GM23338 (cell line): ENCODE results near the gene PRSS50. TPM values are rescaled to one million over a fixed set of nuclear protein-coding genes. Genes with fewer than 3 reads are reported as not detected.

Experiments used
- ATAC-seq: fragments of 200-7000 bp; cut with Tn5 transposase; 3 replicates; pipeline ENCODE4 v1.9.1; 2020
- DNase-seq: peaks from one replicate; pipeline ENCODE4 v3.0.0-alpha.2; 2015; ENCODE audit warnings: low spot score
- H2AFZ ChIP-seq: fragments of 200-600 bp; sonication (generic); 2 replicates; pipeline ENCODE4 v1.8.0; 2016; ENCODE audit warnings: antibody characterized with exemption, mild to moderate bottlenecking, moderate library complexity
- H3F3A ChIP-seq: fragments of 200-600 bp; sonication (generic); replicated peaks from 2 replicates; pipeline ENCODE4 v1.8.0; 2017; ENCODE audit warnings: antibody characterized with exemption, mixed run types, low read depth
- H3K27ac ChIP-seq: fragments of 200-600 bp; sonication (generic); 2 replicates; pipeline ENCODE4 v1.6.1; 2016; ENCODE audit warnings: low read depth
- H3K27me3 ChIP-seq: fragments of 200-600 bp; sonication (generic); 2 replicates; pipeline ENCODE4 v1.8.0; 2016; ENCODE audit warnings: mild to moderate bottlenecking, mixed run types, moderate library complexity; ENCODE audit not compliant: insufficient read depth
- H3K36me3 ChIP-seq: fragments of 200-600 bp; sonication (generic); 2 replicates; pipeline ENCODE4 v1.8.0; 2016; ENCODE audit warnings: mild to moderate bottlenecking; ENCODE audit not compliant: insufficient read depth
- H3K4me1 ChIP-seq: fragments of 200-600 bp; sonication (generic); 2 replicates; pipeline ENCODE4 v1.8.0; 2016; ENCODE audit warnings: mild to moderate bottlenecking, moderate library complexity; ENCODE audit not compliant: insufficient read depth
- H3K4me2 ChIP-seq: fragments of 200-600 bp; sonication (generic); 2 replicates; pipeline ENCODE4 v1.7.1; 2017; ENCODE audit warnings: mixed run types
- H3K4me3 ChIP-seq: fragments of 200-600 bp; sonication (generic); 2 replicates; pipeline ENCODE4 v1.6.1; 2016; ENCODE audit warnings: mixed run types
- H3K79me2 ChIP-seq: fragments of 200-600 bp; sonication (generic); replicated peaks from 2 replicates; pipeline ENCODE4 v1.8.0; 2017; ENCODE audit warnings: mild to moderate bottlenecking; ENCODE audit not compliant: insufficient read depth
- H3K9me2 ChIP-seq: fragments of 200-600 bp; sonication (generic); 2 replicates; pipeline ENCODE4 v1.8.0; 2017; ENCODE audit not compliant: insufficient read depth
- H4K20me1 ChIP-seq: fragments of 200-600 bp; sonication (generic); replicated peaks from 2 replicates; pipeline ENCODE4 v1.8.0; 2017; ENCODE audit warnings: mild to moderate bottlenecking; ENCODE audit not compliant: insufficient read depth
- H3K27ac Mint-ChIP-seq: 2 replicates; pipeline ENCODE4 v1.8.0; 2020; ENCODE audit warnings: inconsistent platforms, mild to moderate bottlenecking, moderate library complexity, mixed read lengths
- H3K27me3 Mint-ChIP-seq: 3 replicates; pipeline ENCODE4 v1.8.0; 2022; ENCODE audit warnings: low read depth, mild to moderate bottlenecking, moderate library complexity, mixed read lengths, inconsistent platforms; ENCODE audit not compliant: insufficient read depth, poor library complexity
- H3K36me3 Mint-ChIP-seq: 3 replicates; pipeline ENCODE4 v1.8.0; 2021; ENCODE audit warnings: low read depth, mild to moderate bottlenecking, inconsistent platforms, moderate library complexity, mixed read lengths
- H3K4me1 Mint-ChIP-seq: 3 replicates; pipeline ENCODE4 v1.8.0; 2020; ENCODE audit warnings: mild to moderate bottlenecking, inconsistent platforms, mixed read lengths
- H3K4me3 Mint-ChIP-seq: 3 replicates; pipeline ENCODE4 v1.8.0; 2021; ENCODE audit warnings: moderate library complexity, mild to moderate bottlenecking, inconsistent platforms, mixed read lengths
- H3K9me3 Mint-ChIP-seq: 3 replicates; pipeline ENCODE4 v1.8.0; 2020; ENCODE audit warnings: moderate library complexity, mild to moderate bottlenecking, inconsistent platforms, mixed read lengths
- CREB1 ChIP-seq: fragments of 250-450 bp; sonication (Bioruptor Pico); IDR thresholded peaks from 2 replicates; pipeline ENCODE4 v1.5.0; 2020; ENCODE audit warnings: low read depth, mild to moderate bottlenecking, moderate library complexity
- CTCF ChIP-seq, 2 experiments: fragments of 200-600 bp in 1 of 2; sonication (generic) in 1 of 2; conservative IDR thresholded peaks; 2 replicates each; pipeline versions ENCODE4 v1.5.1 to v1.6.1; 2016 to 2017; ENCODE audit warnings: antibody characterized with exemption in 2 of 2, low read depth in 2 of 2, mild to moderate bottlenecking in 2 of 2, moderate library complexity in 1 of 2
- EZH2 ChIP-seq: fragments of 200-600 bp; sonication (generic); IDR thresholded peaks from one replicate; pipeline ENCODE4 v1.8.0; 2017; ENCODE audit warnings: antibody characterized with exemption, mild to moderate bottlenecking, low read depth; ENCODE audit not compliant: unreplicated experiment
- EZH2phosphoT487 ChIP-seq: fragments of 200-600 bp; sonication (generic); IDR thresholded peaks from one replicate; pipeline ENCODE4 v1.8.1; 2018; ENCODE audit warnings: antibody characterized with exemption; ENCODE audit not compliant: unreplicated experiment
- JUNB ChIP-seq: IDR thresholded peaks from one replicate; pipeline ENCODE4 v1.6.1; 2016; ENCODE audit warnings: antibody characterized with exemption; ENCODE audit not compliant: unreplicated experiment
- NANOG ChIP-seq: IDR thresholded peaks from 2 replicates; pipeline ENCODE4 v1.6.1; 2016; ENCODE audit warnings: antibody characterized with exemption, borderline replicate concordance
- POLR2AphosphoS5 ChIP-seq: IDR thresholded peaks from 2 replicates; pipeline ENCODE4 v1.6.1; 2016; ENCODE audit warnings: antibody characterized with exemption, low read depth
- STAT1 ChIP-seq: IDR thresholded peaks from one replicate; pipeline ENCODE4 v1.6.1; 2016; ENCODE audit warnings: antibody characterized with exemption; ENCODE audit not compliant: unreplicated experiment
- ZNF114 ChIP-seq: fragments of 250-450 bp; sonication (Bioruptor Pico); IDR thresholded peaks from 2 replicates; pipeline ENCODE4 v1.5.0; 2020; ENCODE audit warnings: mild to moderate bottlenecking, moderate library complexity
- ZNF331 ChIP-seq: fragments of 250-450 bp; sonication (Bioruptor Pico); IDR thresholded peaks from 2 replicates; pipeline ENCODE4 v1.5.0; 2020; ENCODE audit warnings: low read depth, mild to moderate bottlenecking, moderate library complexity
- polyA plus RNA-seq: library from polyadenylated mRNA; unstranded; fragments of >200 nt; fragmentation: Nextera tagmentation; extraction: Ambion mirVana; gene quantifications from 2 replicates; pipeline ENCODE4 v1.2.1, GENCODE V29; 2016
- total RNA-seq: library from RNA; depleted of rRNA; stranded (reverse); fragments of >200 nt; shearing (Covaris generic); gene quantifications from 2 replicates; pipeline ENCODE4 v1.2.3, GENCODE V29; 2014
- TF ChIP-seq, protein P1 (sequence below): fragments of 250-450 bp; sonication (Bioruptor Pico); IDR thresholded peaks from 2 replicates; pipeline ENCODE4 v1.5.0; 2020; ENCODE audit warnings: mild to moderate bottlenecking, moderate library complexity
- TF ChIP-seq, protein P2 (sequence below): IDR thresholded peaks from one replicate; pipeline ENCODE4 v1.6.1; 2018; ENCODE audit warnings: antibody characterized with exemption; ENCODE audit not compliant: unreplicated experiment
- TF ChIP-seq, protein P3 (sequence below): IDR thresholded peaks from 2 replicates; pipeline ENCODE4 v1.6.1; 2016; ENCODE audit warnings: antibody characterized with exemption

Gene PRSS50
- total and polyA plus RNA-seq, 2 experiments from 2014 or later: 0.60 to 1.5 TPM

GRCh38 chr3:46719044-46719565 lies 1.4 kb upstream of the PRSS50 start:
- no peaks in the 10 kb centered on the region for H3K27me3 ChIP-seq
- Mint-ChIP-seq H3K27ac (no peak overlapping the region), H3K27me3 (peaks cover 11% of the 10 kb centered on the region), H3K36me3 (no peaks in the 10 kb centered on the region), H3K4me3 (no peak overlapping the region), H3K4me1 (peaks cover 3% of the 10 kb centered on the region; the same call in 2 of the 3 replicates), H3K9me3 (no peaks in the 10 kb centered on the region)
- H3F3A ChIP-seq: no peaks in the 10 kb centered on the region
- no peaks in the 10 kb centered on the region for H3K79me2 ChIP-seq
- H4K20me1 ChIP-seq: no peaks in the 10 kb centered on the region
- H3K4me1 ChIP-seq: no peaks in the 10 kb centered on the region
- no peaks in the 10 kb centered on the region for H3K9me2 ChIP-seq
- no peak overlapping the region for H3K4me3 ChIP-seq
- no peak overlapping the region for H3K4me2 ChIP-seq
- H3K36me3 ChIP-seq: no peaks in the 10 kb centered on the region
- DNase-seq (no peak), ATAC-seq (no peak)
- no peak overlapping the region for H3K27ac ChIP-seq
- no peak overlapping the region for H2AFZ ChIP-seq
- TF ChIP-seq CTCF (conservative IDR thresholded peaks at IDR 0.05; ENCODE audit: low read depth in 2 of 2) (no peak), EZH2 (no peak), NANOG (no peak), EZH2phosphoT487 (no peak), ZNF331 (no peak), STAT1 (no peak), POLR2AphosphoS5 (no peak), JUNB (no peak), CREB1 (CRISPR knock-in tag) (no peak), ZNF114 (CRISPR knock-in tag) (no peak)
- TF ChIP-seq, protein P1, sequence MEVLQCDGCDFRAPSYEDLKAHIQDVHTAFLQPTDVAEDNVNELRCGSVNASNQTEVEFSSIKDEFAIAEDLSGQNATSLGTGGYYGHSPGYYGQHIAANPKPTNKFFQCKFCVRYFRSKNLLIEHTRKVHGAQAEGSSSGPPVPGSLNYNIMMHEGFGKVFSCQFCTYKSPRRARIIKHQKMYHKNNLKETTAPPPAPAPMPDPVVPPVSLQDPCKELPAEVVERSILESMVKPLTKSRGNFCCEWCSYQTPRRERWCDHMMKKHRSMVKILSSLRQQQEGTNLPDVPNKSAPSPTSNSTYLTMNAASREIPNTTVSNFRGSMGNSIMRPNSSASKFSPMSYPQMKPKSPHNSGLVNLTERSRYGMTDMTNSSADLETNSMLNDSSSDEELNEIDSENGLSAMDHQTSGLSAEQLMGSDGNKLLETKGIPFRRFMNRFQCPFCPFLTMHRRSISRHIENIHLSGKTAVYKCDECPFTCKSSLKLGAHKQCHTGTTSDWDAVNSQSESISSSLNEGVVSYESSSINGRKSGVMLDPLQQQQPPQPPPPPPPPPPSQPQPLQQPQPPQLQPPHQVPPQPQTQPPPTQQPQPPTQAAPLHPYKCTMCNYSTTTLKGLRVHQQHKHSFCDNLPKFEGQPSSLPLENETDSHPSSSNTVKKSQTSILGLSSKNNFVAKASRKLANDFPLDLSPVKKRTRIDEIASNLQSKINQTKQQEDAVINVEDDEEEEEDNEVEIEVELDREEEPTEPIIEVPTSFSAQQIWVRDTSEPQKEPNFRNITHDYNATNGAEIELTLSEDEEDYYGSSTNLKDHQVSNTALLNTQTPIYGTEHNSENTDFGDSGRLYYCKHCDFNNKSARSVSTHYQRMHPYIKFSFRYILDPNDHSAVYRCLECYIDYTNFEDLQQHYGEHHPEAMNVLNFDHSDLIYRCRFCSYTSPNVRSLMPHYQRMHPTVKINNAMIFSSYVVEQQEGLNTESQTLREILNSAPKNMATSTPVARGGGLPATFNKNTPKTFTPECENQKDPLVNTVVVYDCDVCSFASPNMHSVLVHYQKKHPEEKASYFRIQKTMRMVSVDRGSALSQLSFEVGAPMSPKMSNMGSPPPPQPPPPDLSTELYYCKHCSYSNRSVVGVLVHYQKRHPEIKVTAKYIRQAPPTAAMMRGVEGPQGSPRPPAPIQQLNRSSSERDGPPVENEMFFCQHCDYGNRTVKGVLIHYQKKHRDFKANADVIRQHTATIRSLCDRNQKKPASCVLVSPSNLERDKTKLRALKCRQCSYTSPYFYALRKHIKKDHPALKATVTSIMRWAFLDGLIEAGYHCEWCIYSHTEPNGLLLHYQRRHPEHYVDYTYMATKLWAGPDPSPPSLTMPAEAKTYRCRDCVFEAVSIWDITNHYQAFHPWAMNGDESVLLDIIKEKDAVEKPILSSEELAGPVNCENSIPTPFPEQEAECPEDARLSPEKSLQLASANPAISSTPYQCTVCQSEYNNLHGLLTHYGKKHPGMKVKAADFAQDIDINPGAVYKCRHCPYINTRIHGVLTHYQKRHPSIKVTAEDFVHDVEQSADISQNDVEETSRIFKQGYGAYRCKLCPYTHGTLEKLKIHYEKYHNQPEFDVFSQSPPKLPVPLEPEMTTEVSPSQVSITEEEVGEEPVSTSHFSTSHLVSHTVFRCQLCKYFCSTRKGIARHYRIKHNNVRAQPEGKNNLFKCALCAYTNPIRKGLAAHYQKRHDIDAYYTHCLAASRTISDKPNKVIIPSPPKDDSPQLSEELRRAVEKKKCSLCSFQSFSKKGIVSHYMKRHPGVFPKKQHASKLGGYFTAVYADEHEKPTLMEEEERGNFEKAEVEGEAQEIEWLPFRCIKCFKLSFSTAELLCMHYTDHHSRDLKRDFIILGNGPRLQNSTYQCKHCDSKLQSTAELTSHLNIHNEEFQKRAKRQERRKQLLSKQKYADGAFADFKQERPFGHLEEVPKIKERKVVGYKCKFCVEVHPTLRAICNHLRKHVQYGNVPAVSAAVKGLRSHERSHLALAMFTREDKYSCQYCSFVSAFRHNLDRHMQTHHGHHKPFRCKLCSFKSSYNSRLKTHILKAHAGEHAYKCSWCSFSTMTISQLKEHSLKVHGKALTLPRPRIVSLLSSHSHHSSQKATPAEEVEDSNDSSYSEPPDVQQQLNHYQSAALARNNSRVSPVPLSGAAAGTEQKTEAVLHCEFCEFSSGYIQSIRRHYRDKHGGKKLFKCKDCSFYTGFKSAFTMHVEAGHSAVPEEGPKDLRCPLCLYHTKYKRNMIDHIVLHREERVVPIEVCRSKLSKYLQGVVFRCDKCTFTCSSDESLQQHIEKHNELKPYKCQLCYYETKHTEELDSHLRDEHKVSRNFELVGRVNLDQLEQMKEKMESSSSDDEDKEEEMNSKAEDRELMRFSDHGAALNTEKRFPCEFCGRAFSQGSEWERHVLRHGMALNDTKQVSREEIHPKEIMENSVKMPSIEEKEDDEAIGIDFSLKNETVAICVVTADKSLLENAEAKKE (CRISPR knock-in tag): no peak
- TF ChIP-seq, protein P2, sequence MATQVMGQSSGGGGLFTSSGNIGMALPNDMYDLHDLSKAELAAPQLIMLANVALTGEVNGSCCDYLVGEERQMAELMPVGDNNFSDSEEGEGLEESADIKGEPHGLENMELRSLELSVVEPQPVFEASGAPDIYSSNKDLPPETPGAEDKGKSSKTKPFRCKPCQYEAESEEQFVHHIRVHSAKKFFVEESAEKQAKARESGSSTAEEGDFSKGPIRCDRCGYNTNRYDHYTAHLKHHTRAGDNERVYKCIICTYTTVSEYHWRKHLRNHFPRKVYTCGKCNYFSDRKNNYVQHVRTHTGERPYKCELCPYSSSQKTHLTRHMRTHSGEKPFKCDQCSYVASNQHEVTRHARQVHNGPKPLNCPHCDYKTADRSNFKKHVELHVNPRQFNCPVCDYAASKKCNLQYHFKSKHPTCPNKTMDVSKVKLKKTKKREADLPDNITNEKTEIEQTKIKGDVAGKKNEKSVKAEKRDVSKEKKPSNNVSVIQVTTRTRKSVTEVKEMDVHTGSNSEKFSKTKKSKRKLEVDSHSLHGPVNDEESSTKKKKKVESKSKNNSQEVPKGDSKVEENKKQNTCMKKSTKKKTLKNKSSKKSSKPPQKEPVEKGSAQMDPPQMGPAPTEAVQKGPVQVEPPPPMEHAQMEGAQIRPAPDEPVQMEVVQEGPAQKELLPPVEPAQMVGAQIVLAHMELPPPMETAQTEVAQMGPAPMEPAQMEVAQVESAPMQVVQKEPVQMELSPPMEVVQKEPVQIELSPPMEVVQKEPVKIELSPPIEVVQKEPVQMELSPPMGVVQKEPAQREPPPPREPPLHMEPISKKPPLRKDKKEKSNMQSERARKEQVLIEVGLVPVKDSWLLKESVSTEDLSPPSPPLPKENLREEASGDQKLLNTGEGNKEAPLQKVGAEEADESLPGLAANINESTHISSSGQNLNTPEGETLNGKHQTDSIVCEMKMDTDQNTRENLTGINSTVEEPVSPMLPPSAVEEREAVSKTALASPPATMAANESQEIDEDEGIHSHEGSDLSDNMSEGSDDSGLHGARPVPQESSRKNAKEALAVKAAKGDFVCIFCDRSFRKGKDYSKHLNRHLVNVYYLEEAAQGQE: no peak
- TF ChIP-seq, protein P3, sequence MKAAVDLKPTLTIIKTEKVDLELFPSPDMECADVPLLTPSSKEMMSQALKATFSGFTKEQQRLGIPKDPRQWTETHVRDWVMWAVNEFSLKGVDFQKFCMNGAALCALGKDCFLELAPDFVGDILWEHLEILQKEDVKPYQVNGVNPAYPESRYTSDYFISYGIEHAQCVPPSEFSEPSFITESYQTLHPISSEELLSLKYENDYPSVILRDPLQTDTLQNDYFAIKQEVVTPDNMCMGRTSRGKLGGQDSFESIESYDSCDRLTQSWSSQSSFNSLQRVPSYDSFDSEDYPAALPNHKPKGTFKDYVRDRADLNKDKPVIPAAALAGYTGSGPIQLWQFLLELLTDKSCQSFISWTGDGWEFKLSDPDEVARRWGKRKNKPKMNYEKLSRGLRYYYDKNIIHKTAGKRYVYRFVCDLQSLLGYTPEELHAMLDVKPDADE: no peak
